LNCAP (cell line): ENCODE measurements around the gene DAND5.

Experiments
- TF ChIP-seq, protein P1 (sequence below): fragments of 450-650 bp; IDR thresholded peaks from 2 replicates; pipeline ENCODE4 v1.5.1; 2017; ENCODE audit warnings: mild to moderate bottlenecking

The DAND5 gene

DNA sequence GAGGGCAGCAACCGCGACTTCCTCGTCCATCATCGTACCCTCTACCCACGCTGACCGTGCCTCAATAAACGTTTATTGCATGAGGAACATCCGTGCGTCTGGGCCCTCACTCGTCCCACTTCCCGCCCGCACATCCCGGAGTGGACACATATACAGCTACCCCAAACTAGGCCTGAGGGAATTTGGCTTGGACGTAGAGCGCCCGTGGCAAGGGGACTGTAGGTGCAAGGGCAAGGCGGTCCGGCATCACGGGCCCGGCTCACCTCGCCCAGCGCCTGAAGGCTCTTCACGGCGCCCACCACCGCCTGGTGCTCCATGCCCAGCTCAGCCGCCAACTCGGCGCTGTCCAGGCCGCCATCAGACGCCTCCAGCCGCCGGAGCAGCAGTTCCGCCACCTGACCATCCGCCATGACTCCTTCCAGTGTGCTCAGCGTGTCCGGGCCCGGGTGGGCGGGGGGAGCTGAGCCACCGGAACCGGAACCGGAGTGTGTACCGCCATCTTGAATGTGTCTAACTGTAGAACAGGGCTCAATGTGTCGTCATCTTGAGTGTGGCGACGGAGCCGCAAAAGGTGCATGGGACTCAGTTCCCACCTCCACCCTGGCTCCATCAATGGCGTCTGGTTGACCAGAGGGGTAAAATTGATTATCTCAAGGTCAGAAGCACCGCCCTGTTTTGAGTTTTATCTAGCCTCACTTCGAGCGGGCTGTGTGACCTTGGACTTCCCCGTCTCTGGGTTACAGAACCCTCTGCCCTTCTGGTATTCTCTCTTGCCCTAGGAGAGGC, 35.9 kb upstream of the DAND5 start, which contains the start of gene FARSA:
Gene FARSA (minus strand): TSS at position 425 of the 786 bp plus-strand sequence. CDS start 15 bp downstream, at position 410.
- TF ChIP-seq, protein P1, sequence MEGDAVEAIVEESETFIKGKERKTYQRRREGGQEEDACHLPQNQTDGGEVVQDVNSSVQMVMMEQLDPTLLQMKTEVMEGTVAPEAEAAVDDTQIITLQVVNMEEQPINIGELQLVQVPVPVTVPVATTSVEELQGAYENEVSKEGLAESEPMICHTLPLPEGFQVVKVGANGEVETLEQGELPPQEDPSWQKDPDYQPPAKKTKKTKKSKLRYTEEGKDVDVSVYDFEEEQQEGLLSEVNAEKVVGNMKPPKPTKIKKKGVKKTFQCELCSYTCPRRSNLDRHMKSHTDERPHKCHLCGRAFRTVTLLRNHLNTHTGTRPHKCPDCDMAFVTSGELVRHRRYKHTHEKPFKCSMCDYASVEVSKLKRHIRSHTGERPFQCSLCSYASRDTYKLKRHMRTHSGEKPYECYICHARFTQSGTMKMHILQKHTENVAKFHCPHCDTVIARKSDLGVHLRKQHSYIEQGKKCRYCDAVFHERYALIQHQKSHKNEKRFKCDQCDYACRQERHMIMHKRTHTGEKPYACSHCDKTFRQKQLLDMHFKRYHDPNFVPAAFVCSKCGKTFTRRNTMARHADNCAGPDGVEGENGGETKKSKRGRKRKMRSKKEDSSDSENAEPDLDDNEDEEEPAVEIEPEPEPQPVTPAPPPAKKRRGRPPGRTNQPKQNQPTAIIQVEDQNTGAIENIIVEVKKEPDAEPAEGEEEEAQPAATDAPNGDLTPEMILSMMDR: no peak

DNA sequence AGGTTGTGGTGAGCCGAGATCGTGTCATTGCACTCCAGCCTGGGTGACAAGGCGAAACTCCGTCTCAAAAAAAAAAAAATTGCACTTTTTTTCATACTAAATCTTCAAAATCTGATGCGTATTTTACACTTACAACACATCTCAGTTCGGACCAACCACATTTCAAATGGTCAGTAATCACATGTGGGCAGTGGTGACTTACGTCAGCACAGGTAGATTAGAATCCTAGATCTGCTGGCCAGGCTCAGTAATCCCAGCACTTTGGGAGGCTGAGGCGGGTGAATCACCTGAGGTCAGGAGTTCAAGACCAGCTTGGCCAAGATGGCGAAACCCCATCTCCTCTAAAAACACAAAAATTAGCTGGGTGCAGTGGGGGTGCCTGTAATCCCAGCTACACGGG, 34.3 kb upstream of the DAND5 start:
- TF ChIP-seq, protein P1: no peak

DNA sequence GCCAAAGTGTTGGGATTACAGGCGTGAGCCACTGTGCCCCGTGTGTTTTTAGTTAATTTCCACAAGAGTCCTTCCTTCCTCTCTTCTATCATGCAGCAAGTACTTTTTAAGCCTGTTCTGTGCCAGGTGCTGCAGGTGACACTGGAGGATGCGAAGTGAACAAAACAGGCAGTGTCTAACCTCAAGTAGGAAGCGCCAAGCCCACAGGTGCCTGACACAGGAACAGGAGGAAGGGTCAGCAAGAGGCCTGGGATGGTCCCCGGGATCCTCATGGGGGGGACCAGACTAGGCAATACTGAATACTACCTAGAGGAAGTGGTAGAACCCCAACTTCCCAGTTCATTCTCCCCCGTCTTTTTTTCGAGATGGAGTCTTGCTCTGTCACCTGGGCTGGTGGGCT, 32.8 kb upstream of the DAND5 start:
- TF ChIP-seq, protein P1: no peak

DNA sequence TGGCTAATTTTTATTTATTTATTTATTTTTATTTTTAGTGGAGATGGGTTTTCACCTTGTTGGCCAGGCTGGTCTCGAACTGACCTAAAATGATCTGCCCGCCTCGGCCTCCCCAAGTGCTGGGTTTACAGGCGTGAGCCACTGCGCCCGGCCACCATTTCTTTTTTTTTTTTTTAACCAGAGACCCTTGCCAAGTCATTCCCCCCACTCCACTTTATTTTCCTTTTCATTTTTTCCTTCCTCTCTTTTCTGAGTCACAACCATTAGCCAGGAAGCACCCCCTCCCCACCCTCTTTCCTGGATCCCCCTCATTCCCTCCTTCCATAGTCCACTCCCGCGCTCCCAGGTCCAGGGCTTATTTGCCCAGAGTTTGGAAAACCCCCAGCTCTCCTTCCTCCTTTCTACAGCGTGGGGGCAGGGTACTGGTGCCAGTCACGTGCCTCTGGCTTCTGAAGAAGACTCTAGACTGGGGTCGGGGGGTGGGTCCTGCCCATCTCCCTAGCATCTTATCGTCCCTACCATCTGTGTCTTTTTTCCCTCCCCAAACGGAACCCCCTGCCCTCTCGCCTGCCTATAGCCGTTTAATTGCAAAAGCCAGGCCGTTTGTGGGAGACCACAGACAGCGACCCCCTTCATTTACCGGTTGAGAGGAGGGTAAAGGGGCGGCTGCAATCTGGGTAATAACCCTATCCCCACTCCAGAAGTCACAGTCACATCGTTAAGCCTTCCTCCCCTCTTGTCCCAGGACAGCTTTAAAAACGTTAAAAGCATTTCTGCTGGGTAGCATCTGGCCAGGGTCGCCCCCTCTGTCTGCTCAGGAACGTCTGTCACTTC, 32.1 kb upstream of the DAND5 start:
- TF ChIP-seq, protein P1: no peak

DNA sequence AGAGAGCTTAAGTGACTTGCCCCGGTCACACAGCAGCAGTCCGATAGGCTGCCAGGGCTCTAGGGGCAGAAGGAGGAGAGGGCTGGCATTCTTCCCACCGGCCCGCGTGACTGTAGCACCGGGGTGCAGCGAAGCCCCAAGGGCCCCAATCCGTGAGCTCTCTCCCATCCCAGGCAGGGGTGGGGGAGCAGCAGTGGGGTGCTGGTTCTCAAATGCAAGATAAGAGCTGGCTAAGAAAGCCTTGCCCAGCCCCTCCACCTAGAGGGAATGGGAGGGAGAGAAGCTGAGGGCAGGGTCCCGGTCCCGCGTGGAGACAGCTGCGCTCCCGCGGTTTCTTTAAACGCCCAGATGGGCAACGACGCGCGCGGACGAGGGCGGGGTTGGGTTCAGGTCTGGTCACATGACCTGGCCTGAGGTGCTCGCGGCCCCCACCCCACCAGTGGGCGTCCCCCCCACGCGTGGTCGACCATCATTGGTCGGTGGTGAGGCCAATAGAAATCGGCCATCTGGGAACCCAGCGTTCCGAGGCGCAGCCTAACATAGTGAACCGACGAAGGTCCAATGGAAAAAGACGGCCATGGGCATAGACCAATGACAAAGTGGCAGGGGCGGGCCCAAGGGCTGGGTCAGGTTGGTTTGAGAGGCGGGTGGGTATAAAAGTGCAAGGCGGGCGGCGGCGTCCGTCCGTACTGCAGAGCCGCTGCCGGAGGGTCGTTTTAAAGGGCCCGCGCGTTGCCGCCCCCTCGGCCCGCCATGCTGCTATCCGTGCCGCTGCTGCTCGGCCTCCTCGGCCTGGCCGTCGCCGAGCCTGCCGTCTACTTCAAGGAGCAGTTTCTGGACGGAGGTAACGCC, 31.2 kb upstream of the DAND5 start, which contains the start of gene CALR:
Gene CALR (plus strand): TSS at position 683 of the 852 bp plus-strand sequence. CDS start 71 bp downstream, at position 754.
- TF ChIP-seq, protein P1: no peak

DNA sequence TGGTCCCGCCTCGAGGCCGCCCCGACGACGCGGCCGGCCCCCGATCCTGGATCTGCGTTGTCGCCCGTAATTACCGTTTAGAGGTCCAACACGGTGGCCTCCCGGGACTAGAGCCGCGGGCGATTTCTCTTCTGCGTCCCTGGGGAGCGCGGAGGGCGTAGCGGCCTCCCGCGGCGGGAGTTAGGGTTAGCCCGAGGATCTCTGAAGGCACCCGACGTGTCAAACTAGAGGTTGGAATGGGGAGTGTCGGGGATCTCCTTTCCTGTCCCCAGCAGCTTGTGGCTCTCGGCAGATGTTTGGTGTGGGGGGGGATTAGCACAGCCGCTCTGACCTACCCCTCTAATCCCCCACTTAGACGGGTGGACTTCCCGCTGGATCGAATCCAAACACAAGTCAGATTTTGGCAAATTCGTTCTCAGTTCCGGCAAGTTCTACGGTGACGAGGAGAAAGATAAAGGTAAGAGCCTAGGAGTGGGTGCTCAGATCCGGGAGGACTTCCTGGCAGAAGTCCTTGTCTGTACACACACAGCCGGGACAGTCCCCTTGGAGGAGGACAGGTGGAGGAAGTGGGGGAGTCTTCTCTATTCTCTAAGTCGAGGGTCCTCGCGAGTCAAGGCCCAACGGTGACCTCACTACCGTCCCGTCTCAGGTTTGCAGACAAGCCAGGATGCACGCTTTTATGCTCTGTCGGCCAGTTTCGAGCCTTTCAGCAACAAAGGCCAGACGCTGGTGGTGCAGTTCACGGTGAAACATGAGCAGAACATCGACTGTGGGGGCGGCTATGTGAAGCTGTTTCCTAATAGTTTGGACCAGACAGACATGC, 30.4 kb upstream of the DAND5 start:
- TF ChIP-seq, protein P1: peak; percentile 12; the same call in 1 of the 2 replicates
